ENCODE data around the gene DHRS12. TPM values are rescaled to one million over a fixed set of nuclear protein-coding genes. Genes with fewer than 3 reads are reported as not detected.

Gene DHRS12
- total RNA-seq, 1 experiment from 2014 or later = 2.6 TPM

DNA sequence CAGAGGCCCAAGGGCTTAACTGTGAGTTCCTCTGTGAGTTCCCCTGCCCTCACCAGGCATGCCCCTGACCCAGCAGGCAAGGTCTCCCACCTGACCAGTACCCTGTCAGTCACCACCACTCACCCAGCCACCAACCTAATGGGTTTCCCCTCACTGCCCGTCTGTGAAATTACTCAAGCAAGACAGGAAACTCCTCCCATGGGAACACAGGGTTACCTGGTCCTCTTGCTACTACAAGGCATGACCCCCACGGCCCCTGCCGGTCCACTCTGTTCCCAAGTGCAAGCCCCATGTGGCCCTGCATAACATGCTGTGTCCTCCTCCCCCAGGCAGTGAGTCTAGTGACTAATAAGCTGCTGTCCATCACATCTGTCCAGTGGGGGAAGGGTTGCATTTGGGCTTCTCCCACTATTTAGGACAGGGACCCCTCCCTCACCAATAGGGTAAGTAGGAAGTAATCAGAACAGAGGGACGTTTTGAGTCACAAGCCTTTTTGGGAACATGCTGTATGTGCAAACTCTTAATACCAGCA, 8.0 kb upstream of the DHRS12 start:
- DNase-seq = no peak
- no peak for ATAC-seq
- Histone ChIP-seq H3K9me3 (ENCODE audit: low read length) (no peaks in the 10 kb centered on the region), H3F3A (ENCODE audit: low read length, unreplicated experiment) (no peaks in the 10 kb centered on the region), H2AFZ (ENCODE audit: low read length) (no peak overlapping the region), H3K4me3 (ENCODE audit: low read length) (no peak overlapping the region), H3K4me1 (ENCODE audit: insufficient read depth, low read length) (peaks cover 6% of the 10 kb centered on the region; the same call in 1 of the 2 replicates), H3K9me2 (replicated peaks; ENCODE audit: low read length) (no peaks in the 10 kb centered on the region), H3K27me3 (ENCODE audit: low read length) (no peaks in the 10 kb centered on the region), H3K4me2 (ENCODE audit: low read length) (no peak overlapping the region), H3K79me2 (ENCODE audit: low read length) (no peaks in the 10 kb centered on the region), H3K27ac (ENCODE audit: low read length) (no peak overlapping the region), H3K36me3 (ENCODE audit: low read depth, low read length) (no peaks in the 10 kb centered on the region), H4K20me1 (ENCODE audit: low read length) (no peaks in the 10 kb centered on the region), H3K9ac (ENCODE audit: low read length) (no peak overlapping the region)
- intact Hi-C loops (cut with micrococcal nuclease) = no loop called here
- BruUV-seq (replicated peaks) = no TSS peak
- ChIA-PET POLR2A (ENCODE audit: unreplicated experiment) (no interaction called here), CTCF (no interaction called here)
- TF ChIP-seq EZH2 (IDR thresholded peaks at IDR 0.05; ENCODE audit: low read length, unreplicated experiment) (no peak), EZH2phosphoT487 (IDR thresholded peaks at IDR 0.05; ENCODE audit: borderline replicate concordance, low read length) (no peak)
- TF ChIP-seq, protein P1, sequence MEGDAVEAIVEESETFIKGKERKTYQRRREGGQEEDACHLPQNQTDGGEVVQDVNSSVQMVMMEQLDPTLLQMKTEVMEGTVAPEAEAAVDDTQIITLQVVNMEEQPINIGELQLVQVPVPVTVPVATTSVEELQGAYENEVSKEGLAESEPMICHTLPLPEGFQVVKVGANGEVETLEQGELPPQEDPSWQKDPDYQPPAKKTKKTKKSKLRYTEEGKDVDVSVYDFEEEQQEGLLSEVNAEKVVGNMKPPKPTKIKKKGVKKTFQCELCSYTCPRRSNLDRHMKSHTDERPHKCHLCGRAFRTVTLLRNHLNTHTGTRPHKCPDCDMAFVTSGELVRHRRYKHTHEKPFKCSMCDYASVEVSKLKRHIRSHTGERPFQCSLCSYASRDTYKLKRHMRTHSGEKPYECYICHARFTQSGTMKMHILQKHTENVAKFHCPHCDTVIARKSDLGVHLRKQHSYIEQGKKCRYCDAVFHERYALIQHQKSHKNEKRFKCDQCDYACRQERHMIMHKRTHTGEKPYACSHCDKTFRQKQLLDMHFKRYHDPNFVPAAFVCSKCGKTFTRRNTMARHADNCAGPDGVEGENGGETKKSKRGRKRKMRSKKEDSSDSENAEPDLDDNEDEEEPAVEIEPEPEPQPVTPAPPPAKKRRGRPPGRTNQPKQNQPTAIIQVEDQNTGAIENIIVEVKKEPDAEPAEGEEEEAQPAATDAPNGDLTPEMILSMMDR (conservative IDR thresholded peaks at IDR 0.05; ENCODE audit: low read depth, low read length) = no peak

DNA sequence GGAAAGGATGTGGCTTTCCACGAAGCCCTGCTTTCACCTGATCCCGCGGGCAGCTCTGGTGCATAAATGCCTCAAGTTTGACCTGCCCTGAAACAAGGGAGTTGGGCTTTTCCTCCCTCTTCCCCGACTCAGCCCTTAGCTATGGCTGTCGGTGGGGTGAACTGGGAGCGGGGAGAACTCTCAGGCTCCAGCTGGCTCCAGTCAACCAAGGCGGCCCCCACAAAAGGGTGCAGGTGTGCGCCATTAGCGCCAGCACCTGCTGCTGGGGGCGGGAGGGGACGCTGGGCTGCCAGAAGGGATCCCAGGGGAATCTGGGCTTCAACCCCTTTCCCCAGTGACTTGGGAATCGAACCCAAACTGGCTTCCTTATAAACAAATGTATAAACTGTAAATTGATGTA, 7.1 kb upstream of the DHRS12 start:
- Histone ChIP-seq H3K79me2 (ENCODE audit: low read length) (no peaks in the 10 kb centered on the region), H3K36me3 (ENCODE audit: low read depth, low read length) (no peaks in the 10 kb centered on the region), H4K20me1 (ENCODE audit: low read length) (no peaks in the 10 kb centered on the region), H3K9ac (ENCODE audit: low read length) (no peak overlapping the region), H3K4me1 (ENCODE audit: insufficient read depth, low read length) (peaks cover 6% of the 10 kb centered on the region; the same call in 1 of the 2 replicates), H3K4me2 (ENCODE audit: low read length) (no peak overlapping the region), H3K27ac (ENCODE audit: low read length) (no peak overlapping the region), H3K27me3 (ENCODE audit: low read length) (no peaks in the 10 kb centered on the region), H2AFZ (ENCODE audit: low read length) (no peak overlapping the region), H3K4me3 (ENCODE audit: low read length) (no peak overlapping the region), H3F3A (ENCODE audit: low read length, unreplicated experiment) (no peaks in the 10 kb centered on the region), H3K9me3 (ENCODE audit: low read length) (no peaks in the 10 kb centered on the region), H3K9me2 (replicated peaks; ENCODE audit: low read length) (no peaks in the 10 kb centered on the region)
- no peak for TF ChIP-seq EZH2phosphoT487 (IDR thresholded peaks at IDR 0.05; ENCODE audit: borderline replicate concordance, low read length)
- TF ChIP-seq, protein P1 (conservative IDR thresholded peaks at IDR 0.05; ENCODE audit: low read depth, low read length) = no peak
- intact Hi-C loops (cut with micrococcal nuclease) = no loop called here
- ChIA-PET POLR2A (ENCODE audit: unreplicated experiment) (no interaction called here), CTCF (no interaction called here)
- BruUV-seq (replicated peaks) = no TSS peak
- ATAC-seq = no peak
- no peak for DNase-seq

DNA sequence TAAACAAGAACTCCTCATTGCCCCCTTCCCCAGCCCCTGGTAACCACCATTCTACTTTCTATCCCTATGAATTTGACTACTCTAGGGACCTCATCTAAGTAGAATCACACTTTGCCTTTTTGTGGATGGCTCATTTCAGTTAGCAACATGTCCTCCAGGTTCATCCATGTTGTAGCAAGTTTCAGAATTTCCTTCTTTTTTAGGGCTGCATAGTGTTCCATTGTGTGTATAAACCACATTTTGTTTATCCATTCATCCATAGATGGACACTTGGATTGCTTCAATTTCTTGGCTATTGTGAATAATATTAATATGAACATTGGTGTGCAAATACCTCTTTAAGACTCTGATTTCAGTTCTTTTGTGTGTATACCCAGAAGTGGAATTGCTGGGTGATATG, 4.8 kb upstream of the DHRS12 start:
- Histone ChIP-seq H3F3A (ENCODE audit: low read length, unreplicated experiment) (no peaks in the 10 kb centered on the region), H3K36me3 (ENCODE audit: low read depth, low read length) (no peaks in the 10 kb centered on the region), H3K27ac (ENCODE audit: low read length) (no peak overlapping the region), H2AFZ (ENCODE audit: low read length) (no peak overlapping the region), H3K4me1 (ENCODE audit: insufficient read depth, low read length) (peaks cover 7% of the 10 kb centered on the region), H4K20me1 (ENCODE audit: low read length) (no peaks in the 10 kb centered on the region), H3K4me2 (ENCODE audit: low read length) (no peak overlapping the region), H3K9me3 (ENCODE audit: low read length) (no peaks in the 10 kb centered on the region), H3K27me3 (ENCODE audit: low read length) (no peaks in the 10 kb centered on the region), H3K9ac (ENCODE audit: low read length) (no peak overlapping the region), H3K79me2 (ENCODE audit: low read length) (peaks cover 4% of the 10 kb centered on the region; the same call in 1 of the 2 replicates), H3K9me2 (replicated peaks; ENCODE audit: low read length) (no peaks in the 10 kb centered on the region), H3K4me3 (ENCODE audit: low read length) (no peak overlapping the region)
- no peak for DNase-seq
- CTCF ChIA-PET = no interaction called here
- no TSS peak for BruUV-seq (replicated peaks)
- intact Hi-C loops (cut with micrococcal nuclease) = no loop called here
- TF ChIP-seq, protein P1 (conservative IDR thresholded peaks at IDR 0.05; ENCODE audit: low read depth, low read length) = no peak
- TF ChIP-seq EZH2 (IDR thresholded peaks at IDR 0.05; ENCODE audit: low read length, unreplicated experiment) (no peak), EZH2phosphoT487 (IDR thresholded peaks at IDR 0.05; ENCODE audit: borderline replicate concordance, low read length) (no peak)
- POLR2A ChIA-PET (ENCODE audit: unreplicated experiment) = no interaction called here
- no peak for ATAC-seq
